Adrenal gland (tissue), 5 donors: Measurements from ENCODE around the gene PASD1.

ENCODE experiments used
- POLR2A ChIP-seq, 2 donors: fragments of 450-650 bp; IDR thresholded peaks; one replicate each; pipeline ENCODE4 v1.6.1; 2017; ENCODE audit warnings: antibody characterized with exemption in 2 of 2, mild to moderate bottlenecking in 2 of 2, moderate library complexity in 1 of 2
- TF ChIP-seq, protein P1 (sequence below), 6 experiments: fragments of 450-650 bp in 4 of 6; fragments of 200-600 bp in 2 of 6; sonication (generic) in 1 of 6; IDR thresholded peaks; 1 replicate in 5 of 6; 2 replicates in 1 of 6; pipeline versions ENCODE4 v1.5.1 to v1.8.0; 2016 to 2021; ENCODE audit warnings: antibody characterized with exemption in 6 of 6, mild to moderate bottlenecking in 2 of 6, moderate library complexity in 1 of 6
- donor health status: DM: no; HTN: no; CAD: no.

GRCh38 chrX:151715752-151716151 is 152.3 kb downstream of the PASD1 start, which contains the start of gene FATE1:
- TF ChIP-seq, protein P1, sequence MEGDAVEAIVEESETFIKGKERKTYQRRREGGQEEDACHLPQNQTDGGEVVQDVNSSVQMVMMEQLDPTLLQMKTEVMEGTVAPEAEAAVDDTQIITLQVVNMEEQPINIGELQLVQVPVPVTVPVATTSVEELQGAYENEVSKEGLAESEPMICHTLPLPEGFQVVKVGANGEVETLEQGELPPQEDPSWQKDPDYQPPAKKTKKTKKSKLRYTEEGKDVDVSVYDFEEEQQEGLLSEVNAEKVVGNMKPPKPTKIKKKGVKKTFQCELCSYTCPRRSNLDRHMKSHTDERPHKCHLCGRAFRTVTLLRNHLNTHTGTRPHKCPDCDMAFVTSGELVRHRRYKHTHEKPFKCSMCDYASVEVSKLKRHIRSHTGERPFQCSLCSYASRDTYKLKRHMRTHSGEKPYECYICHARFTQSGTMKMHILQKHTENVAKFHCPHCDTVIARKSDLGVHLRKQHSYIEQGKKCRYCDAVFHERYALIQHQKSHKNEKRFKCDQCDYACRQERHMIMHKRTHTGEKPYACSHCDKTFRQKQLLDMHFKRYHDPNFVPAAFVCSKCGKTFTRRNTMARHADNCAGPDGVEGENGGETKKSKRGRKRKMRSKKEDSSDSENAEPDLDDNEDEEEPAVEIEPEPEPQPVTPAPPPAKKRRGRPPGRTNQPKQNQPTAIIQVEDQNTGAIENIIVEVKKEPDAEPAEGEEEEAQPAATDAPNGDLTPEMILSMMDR (IDR thresholded peaks at IDR 0.05): no peak
- no peak for TF ChIP-seq POLR2A (IDR thresholded peaks at IDR 0.05)
